Renal cortex interstitium (tissue), 11 donors: ENCODE measurements around the gene QSOX1. TPM values are rescaled to one million over a fixed set of nuclear protein-coding genes. Genes with fewer than 3 reads are reported as not detected.

Experiments used
- DNase-seq, 11 donors: peaks; one replicate each; pipeline ENCODE4 v3.0.0-alpha.2; 2013; ENCODE audit warnings: low read depth in 9 of 11, low spot score in 4 of 11; ENCODE audit errors: extremely low read depth in 1 of 11
- polyA plus RNA-seq, 3 donors: library from polyadenylated mRNA; unstranded; fragments of 120-200 nt; gene quantifications; one replicate each; pipeline ENCODE4 v1.2.1, GENCODE V29; 2013; ENCODE audit not compliant: insufficient read length in 3 of 3

The QSOX1 gene
- polyA plus RNA-seq, 3 donors = 53.2 to 62.6 (median 60.7) TPM

DNA sequence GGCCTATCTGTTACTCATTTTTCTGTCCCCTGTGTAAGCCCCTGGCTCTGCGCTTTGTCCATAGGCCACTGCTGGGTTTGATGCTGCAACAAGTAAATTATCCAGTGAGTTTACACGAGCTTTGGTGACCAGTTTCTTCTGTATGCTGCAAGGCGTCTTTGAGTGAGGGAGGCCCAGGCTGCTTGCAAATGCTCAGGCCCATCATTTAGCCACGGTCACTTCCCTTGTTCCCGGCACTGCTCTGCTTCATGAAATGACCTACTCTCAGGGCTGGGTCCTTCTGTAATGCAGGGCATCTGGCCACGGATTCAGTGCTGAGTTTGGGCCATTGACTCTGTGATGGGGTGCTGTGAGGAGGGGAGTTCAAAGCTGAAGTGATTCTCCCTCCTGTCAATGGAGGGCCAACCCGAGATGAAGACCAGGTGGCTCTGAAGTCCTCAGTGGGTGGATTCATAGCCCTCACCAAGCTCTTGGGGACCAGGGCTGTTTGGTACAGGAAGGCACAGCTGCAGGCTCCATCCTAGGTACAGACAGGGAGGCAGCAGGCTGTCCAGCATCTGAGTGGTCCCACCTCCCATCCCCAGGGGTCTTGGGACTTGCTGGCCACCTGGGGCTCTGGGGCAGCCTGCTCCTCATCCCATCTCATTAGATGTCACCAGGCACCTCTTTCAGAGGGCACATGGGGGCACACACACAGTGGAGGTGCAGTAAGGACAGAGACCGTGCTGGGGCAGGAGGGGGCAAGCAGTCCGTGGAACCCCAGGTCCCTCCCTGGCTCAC is 97.0 kb downstream of the QSOX1 start:
- DNase-seq = no peak

DNA sequence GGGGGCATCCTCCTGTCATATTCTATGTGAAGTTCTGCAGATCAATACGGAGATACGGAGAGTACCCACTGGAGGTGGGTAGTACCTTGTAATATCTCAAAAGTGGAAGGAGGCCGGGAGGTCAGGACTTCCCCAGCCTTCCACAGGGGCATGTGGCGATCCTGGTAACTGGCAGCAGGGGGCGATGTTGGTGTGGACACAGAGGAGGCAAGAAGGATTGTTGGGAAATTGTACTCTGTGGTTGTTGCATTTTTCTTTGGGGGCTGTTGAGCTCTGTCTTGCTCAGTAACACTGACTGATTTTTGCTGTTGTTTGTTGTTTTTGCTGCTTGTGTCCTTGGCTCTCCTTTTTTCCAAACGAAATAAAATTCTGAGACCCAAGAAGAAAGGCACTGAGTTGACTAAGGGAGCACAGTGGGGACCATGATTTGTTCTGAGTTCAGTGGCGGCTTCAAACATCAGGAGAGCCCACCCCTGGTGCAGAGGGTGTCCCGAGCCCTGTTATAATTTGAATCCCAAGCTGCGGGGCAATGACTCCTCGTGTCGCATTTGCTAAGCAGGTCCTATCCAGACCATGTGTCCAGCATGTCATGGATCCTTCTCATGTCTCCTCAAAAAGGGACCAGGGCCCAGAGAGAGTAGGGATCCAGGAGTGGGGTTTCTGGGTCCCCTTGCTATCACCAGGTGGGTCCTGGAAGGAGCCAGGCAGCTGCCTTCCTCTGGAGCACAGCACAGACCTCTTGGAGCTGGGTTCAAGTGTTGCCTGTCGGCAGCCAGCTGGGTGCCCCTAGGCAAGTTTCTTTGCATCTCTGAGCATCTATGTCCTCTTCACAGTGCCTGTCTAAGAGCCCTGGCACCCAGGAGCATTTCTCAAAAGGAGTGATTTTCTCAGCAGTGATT is 98.2 kb downstream of the QSOX1 start:
- DNase-seq = no peak

Other genes starting within 250 kb of the QSOX1 start
- gene CEP350, start 200.1 kb upstream of the QSOX1 start, polyA plus RNA-seq = 10 to 100 TPM; 26.1 to 33.6 (median 28.2) TPM
- 1 to 10 TPM; 2.1 to 4.6 (median 2.2) TPM for gene LHX4, start 75.4 kb downstream of the QSOX1 start, polyA plus RNA-seq